ENCODE data around the gene TAF11L2. TPM values are rescaled to one million over a fixed set of nuclear protein-coding genes. Genes with fewer than 3 reads are reported as not detected.
"Not testable (repeated sequence)": the region's sequence is repeated elsewhere in the genome, so short reads cannot be mapped to it uniquely, and the experiment has no call there.

The TAF11L2 gene
- not detected for total RNA-seq

DNA sequence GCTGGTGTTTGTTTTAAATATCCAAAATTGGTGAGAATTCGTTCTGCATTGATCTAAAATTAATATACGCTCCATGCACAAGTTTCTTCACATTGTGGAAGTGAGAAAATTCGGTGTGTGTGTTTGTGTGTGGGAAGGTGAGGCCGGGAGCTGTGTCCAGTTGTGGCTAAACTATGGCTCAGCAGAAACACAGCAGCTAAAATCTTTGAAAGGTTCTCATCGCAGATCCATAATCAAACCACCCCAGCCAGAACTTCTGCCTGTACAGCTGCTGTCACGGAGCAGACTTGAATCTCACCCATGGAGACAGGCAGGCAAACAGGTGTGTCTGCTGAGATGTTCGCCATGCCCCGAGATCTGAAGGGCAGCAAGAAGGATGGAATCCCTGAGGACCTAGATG is at the start of gene TAF11L2:
Gene TAF11L2 (plus strand): TSS at position 301 of the 400 bp plus-strand sequence.
- 77 to 88% methylated on average over 3 to 8 of the region's 8 CpGs for WGBS, 2 donors (ENCODE audit: low coverage in 1 of 2)

DNA sequence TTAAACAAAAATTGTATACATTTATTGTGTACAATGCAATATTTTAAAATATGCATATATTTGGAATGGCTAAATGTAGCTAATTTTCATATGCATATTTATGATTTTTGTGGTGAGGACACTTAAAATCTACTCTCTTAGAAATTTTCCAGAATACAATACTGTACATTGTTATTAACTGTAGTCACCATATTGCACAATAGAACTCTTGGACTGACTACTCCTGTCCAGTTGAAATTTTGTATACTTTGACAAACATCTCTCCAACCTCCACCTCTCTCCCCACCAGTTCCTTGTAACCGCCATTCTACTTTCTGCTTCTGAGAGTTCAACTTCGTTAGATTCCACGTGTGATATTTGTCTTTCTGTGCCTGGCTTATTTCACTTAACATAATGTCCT is 49.2 kb upstream of the TAF11L2 start:
- no peaks in the 10 kb centered on the region for H3K4me1 ChIP-seq
- H3K9me3 ChIP-seq = no peaks in the 10 kb centered on the region
- H3K27ac ChIP-seq = no peak overlapping the region
- ATAC-seq = no peak
- H3K27me3 ChIP-seq = no peaks in the 10 kb centered on the region
- TF ChIP-seq, protein P1, sequence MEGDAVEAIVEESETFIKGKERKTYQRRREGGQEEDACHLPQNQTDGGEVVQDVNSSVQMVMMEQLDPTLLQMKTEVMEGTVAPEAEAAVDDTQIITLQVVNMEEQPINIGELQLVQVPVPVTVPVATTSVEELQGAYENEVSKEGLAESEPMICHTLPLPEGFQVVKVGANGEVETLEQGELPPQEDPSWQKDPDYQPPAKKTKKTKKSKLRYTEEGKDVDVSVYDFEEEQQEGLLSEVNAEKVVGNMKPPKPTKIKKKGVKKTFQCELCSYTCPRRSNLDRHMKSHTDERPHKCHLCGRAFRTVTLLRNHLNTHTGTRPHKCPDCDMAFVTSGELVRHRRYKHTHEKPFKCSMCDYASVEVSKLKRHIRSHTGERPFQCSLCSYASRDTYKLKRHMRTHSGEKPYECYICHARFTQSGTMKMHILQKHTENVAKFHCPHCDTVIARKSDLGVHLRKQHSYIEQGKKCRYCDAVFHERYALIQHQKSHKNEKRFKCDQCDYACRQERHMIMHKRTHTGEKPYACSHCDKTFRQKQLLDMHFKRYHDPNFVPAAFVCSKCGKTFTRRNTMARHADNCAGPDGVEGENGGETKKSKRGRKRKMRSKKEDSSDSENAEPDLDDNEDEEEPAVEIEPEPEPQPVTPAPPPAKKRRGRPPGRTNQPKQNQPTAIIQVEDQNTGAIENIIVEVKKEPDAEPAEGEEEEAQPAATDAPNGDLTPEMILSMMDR (IDR thresholded peaks at IDR 0.05) = no peak
- no peak for TF ChIP-seq POLR2A (IDR thresholded peaks at IDR 0.05)
- no peak for TF ChIP-seq POLR2AphosphoS5 (IDR thresholded peaks at IDR 0.05)
- TF ChIP-seq EP300 (IDR thresholded peaks at IDR 0.05) = no peak
- H3K36me3 ChIP-seq = no peaks in the 10 kb centered on the region
- H3K4me3 ChIP-seq = no peak overlapping the region
- 90% methylated on average over 3 of the region's 3 CpGs for WGBS, 2 donors (ENCODE audit: low coverage in 1 of 2)

More for the DNA sequence above, at the start of gene TAF11L2:
- not testable (repeated sequence) for ATAC-seq, H3K27me3 ChIP-seq, H3K4me3 ChIP-seq, H3K36me3 ChIP-seq, H3K27ac ChIP-seq, H3K9me3 ChIP-seq, H3K4me1 ChIP-seq

- 15 to 17% methylated on average over 4 of the region's 4 CpGs for WGBS, 2 donors (ENCODE audit: low coverage in 1 of 2)
- H3K36me3 ChIP-seq = no peaks in the 10 kb centered on the region
- H3K4me3 ChIP-seq = no peak overlapping the region
- TF ChIP-seq, protein P1 (IDR thresholded peaks at IDR 0.05) = no peak
- no peak for TF ChIP-seq POLR2A (IDR thresholded peaks at IDR 0.05)
- TF ChIP-seq EP300 (IDR thresholded peaks at IDR 0.05) = no peak
- ATAC-seq = no peak
- H3K9me3 ChIP-seq = peaks cover 0 to 3% (median 1%) of the 10 kb centered on the region in 3 donors
- H3K27ac ChIP-seq = no peak overlapping the region
- no peaks in the 10 kb centered on the region for H3K4me1 ChIP-seq
- no peaks in the 10 kb centered on the region for H3K27me3 ChIP-seq
Observed at GRCh38 chr5:17452936-17453335, 45.1 kb upstream of the TAF11L2 start.

DNA sequence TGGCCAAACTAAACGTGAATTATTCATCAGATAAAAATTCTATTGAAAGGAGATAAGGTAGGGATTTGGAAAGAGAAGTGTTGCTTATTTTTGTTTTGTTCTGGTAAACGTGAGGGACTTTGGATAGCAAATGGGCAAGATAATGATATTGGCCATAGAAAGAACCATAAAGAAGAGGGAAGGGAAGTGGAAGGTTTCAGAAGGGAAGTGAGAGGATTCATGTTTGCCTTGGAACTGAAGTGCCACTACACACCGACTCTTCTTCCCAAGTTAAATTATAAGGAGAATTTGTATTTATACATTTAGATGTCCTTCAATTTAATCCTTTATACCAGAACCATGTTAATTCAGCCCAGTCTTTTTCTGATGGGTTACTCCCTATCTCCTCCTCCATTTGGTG is 42.1 kb upstream of the TAF11L2 start:
- TF ChIP-seq, protein P1 (IDR thresholded peaks at IDR 0.05) = no peak
- TF ChIP-seq POLR2AphosphoS5 (IDR thresholded peaks at IDR 0.05) = no peak
- no peak for TF ChIP-seq EP300 (IDR thresholded peaks at IDR 0.05)
- no peak for TF ChIP-seq POLR2A (IDR thresholded peaks at IDR 0.05)
- H3K9me3 ChIP-seq = peaks cover 0 to 15% (median 1%) of the 10 kb centered on the region in 3 donors
- 39 to 84% methylated on average over 3 of the region's 3 CpGs for WGBS, 2 donors (ENCODE audit: low coverage in 1 of 2)
- H3K27ac ChIP-seq = no peak overlapping the region
- ATAC-seq = no peak
- no peak overlapping the region for H3K4me3 ChIP-seq
- no peaks in the 10 kb centered on the region for H3K36me3 ChIP-seq
- no peaks in the 10 kb centered on the region for H3K27me3 ChIP-seq
- H3K4me1 ChIP-seq = no peaks in the 10 kb centered on the region

DNA sequence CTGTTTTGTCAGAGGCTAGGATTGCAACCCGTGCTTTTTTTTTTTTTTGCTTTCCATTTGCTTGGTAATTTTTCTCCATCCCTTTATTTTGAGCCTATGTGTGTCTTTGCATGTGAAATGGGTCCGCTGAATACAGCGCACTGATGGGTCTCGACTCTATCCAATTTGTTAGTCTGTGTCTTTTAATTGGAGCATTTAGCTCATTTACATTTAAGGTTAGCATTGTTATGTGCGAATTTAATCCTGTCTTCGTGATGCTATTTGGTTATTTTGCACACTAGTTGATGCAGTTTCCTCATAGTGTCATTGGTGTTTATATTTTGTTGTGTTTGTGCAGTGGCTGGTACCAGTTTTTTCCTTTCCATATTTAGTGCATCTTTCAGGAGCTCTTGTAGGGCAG is 36.2 kb upstream of the TAF11L2 start:
- no peak overlapping the region for H3K4me3 ChIP-seq
- H3K27me3 ChIP-seq = no peaks in the 10 kb centered on the region
- H3K4me1 ChIP-seq = no peaks in the 10 kb centered on the region
- ATAC-seq = no peak
- TF ChIP-seq, protein P1 (IDR thresholded peaks at IDR 0.05) = no peak
- TF ChIP-seq EP300 (IDR thresholded peaks at IDR 0.05) (no peak), POLR2A (IDR thresholded peaks at IDR 0.05) (no peak), POLR2AphosphoS5 (IDR thresholded peaks at IDR 0.05) (no peak)
- no peak overlapping the region for H3K27ac ChIP-seq
- no peaks in the 10 kb centered on the region for H3K36me3 ChIP-seq
- peaks cover 0 to 27% (median 1%) of the 10 kb centered on the region in 3 donors for H3K9me3 ChIP-seq
- 94 to 97% methylated on average over 4 to 6 of the region's 6 CpGs for WGBS, 2 donors (ENCODE audit: low coverage in 1 of 2)

Measured in gastroesophageal sphincter (tissue), 4 donors.